HG03280 (cell line): ENCODE measurements around the gene TMEM128.
A peak's percentile ranks its signal among the peaks of the same experiment; 100 is the strongest.
"Not testable (repeated sequence)": the region's sequence is repeated elsewhere in the genome, so short reads cannot be mapped to it uniquely, and the experiment has no call there.

ENCODE experiments used
- ATAC-seq: cut with Tn5 transposase; IDR thresholded peaks from one replicate; pipeline ENCODE4 v1.9.1; 2021; ENCODE audit warnings: mild to moderate bottlenecking, moderate library complexity; ENCODE audit not compliant: unreplicated experiment

TMEM128 gene

DNA sequence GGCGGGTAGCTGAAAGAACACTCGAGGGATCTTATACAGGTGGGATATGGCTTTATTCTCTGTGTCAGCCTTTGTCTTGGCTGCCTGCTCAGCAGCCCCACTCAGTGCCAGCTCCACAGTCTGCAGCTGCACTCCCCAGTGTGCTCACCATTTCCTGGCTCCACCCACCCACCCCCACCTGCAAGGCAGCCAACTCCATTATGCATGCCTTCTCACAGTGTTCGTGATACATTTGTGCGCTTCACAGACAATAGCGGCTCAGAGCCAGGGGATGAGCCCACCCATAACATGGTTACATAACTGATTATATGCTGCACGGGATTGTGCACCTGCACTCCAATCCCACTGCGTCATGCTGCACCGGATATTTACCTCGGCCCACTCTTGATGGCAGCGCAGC lies 8.8 kb upstream of the TMEM128 start:
- no peak for ATAC-seq

DNA sequence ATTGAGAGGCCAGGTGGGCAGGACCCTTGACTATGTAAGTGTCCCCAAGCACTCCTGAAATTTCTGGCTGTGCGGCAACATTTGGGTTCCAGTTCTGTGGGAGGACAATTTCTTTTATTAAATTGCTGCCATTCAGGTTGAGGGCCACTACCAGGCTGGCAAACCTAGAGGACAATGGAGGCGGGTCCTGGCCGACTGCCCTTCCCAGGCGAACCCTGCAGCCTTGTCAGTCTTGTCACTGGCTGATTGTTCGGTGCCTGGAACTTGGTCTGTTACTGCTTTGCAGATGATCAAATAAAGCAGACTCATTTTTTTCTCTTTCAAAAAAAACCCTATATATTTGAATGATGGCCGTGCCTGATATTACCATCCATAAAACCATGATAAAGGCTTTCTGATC lies 6.6 kb upstream of the TMEM128 start:
- ATAC-seq, result no peak

DNA sequence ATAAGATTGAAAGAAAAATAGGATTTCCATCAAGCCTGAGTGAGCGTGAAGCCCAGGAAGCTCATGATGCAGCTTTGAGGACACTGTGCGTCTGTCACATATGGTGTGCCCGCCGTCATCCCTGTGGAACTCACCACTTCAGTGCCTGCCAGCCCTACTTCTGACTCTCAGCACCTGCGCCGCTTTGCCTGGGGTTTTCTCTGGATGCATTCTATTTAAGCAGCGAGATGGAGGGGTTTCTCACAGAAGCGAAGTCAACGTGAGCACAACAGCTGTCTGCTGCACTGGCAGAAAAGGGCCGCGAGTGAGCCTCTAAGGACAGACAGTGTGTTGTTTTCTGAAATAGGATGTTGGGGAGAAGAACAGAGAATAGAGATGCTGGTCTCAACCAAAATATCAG lies 6.2 kb upstream of the TMEM128 start:
- no peak for ATAC-seq

DNA sequence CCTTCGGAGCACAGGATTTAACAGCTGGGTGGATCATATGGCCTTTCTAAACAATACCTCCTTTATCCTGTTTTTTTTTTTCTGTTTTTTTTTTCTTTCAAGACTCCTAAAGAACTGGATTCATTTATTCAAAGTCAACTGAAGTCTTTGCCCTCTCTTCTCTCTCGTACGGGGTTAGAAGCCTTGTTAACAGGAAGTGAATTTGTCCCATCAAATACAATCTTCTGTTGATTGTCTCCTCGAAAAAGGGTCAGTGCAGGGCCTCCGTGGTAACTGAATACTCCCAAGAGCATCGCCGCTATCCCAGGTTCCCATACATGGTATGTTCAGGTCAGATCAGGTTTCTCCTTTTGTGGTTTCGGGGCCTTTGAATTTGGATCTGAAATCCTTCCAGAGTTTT lies 1.8 kb upstream of the TMEM128 start:
- ATAC-seq, result no peak

DNA sequence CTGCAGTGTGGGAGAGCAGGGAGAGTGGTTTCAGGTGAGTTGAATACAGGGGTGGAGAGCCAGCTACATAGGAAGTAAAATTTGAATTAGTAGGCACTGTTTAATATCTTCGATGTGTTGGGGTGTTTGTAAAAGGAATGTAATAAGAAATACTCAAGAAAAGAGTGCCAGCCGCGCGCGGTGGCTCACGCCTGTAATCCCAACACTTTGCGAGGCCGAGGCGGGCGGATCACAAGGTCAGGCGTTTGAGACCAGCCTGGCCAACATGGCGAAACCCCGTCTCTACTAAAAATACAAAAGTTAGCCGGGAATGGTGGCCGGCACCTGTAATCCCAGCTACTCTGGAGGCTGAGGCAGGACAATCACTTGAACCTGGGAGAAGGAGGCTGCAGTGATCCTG lies 1.3 kb upstream of the TMEM128 start:
- ATAC-seq, result not testable (repeated sequence)

DNA sequence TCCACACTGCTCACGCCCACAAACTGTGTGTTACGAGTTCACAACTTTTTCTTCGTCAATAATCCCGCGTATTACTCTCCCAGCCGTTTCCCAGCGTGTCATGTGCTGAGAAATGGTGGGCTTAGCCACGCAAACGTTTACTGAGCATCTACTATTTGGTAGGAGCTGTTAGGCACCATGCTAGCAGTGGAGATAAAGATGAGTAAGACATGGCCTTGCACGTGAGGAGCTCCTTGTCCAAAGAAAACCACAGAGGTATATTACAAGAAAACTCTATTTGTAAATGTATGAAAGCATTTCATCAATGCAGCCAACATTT lies 821 bp upstream of the TMEM128 start:
- ATAC-seq, result no peak

DNA sequence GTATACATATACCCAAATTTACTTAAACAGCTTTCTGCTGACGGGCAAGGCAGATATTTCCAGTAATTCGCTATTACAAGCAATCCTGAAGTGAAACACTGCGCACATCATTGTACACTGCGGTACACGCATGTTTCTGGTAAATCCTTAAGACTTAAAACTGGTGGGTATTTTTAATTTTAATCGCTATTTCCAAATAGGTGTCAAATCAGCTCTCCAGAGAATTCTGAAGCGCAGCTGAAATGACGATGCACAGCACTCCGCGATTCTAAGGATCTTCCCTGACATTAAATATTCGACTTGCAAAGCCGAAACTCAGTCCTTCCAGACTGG lies 361 bp downstream of the TMEM128 start:
- peak; percentile 8 for ATAC-seq

DNA sequence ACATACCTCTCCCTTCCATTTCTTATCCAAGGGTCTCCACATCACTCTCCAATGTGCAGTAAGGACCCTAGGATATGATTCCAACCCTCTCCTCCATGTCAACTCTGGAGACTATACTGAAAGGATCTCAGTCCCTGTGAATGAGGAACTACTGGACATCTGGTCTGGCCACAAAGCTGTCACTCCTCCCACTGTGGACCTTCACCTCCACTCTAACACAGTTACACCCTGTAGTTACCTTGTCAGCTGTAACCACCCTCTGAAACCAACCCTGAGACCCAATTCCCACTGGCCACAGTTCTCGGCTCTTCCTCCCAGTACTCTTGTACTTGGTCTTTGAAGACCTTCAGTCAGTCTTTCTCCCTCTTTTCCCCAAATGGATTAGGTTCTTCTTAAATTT lies 2.9 kb downstream of the TMEM128 start:
- ATAC-seq, result no peak

DNA sequence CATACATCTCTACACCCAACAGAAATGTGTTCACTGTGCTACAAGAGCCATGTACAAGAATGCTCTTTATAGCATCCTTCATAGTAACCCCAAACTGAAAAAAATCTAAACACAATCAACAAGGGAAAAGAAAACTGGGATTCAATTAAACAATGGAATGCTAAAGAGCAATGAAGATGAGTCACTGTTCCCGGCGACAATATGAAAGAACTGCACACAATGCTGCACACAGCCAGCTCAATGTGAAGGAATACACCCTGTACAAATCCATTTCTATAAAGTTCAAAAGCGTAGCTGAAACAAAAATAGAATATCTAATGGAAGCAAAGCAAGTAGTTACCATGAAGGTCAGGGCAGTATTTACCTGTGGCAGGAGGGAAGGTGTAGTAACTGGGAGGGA lies 8.5 kb downstream of the TMEM128 start:
- not testable (repeated sequence) for ATAC-seq

DNA sequence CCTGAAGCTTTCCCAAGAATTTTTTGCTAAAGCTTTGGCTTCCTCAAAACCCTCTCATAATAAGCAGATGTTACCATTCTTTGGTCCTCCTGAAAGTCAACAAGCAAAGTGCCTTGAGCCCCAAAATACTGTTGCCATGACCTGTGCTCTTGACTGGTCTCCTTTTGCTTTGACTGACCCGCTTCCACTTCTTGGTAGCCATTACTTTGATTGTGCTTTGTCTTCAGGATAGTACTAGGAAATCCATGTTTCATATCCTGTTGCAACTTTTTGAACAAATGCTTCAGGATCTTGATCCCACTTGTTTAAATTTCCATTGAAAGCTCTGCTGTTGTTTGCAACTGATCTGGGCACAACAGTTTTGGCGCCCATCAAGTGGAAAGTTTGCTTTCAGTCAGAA lies 14.4 kb downstream of the TMEM128 start:
- ATAC-seq, result no peak

DNA sequence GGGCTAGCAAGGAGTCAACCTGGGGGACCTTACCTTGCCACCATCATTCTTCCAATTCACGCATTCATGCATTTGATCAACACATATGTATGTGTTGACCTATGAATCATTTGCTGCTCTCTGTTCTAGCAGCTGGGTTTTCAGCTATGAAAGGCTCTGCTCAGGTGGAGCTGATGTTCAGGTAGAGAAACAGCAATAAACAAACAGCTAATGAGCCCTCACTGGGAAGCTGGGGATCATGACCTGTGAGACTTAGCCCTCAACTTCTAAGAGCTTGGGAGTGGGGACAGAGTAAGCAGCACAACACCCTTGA lies 19.7 kb downstream of the TMEM128 start:
- ATAC-seq, result no peak

DNA sequence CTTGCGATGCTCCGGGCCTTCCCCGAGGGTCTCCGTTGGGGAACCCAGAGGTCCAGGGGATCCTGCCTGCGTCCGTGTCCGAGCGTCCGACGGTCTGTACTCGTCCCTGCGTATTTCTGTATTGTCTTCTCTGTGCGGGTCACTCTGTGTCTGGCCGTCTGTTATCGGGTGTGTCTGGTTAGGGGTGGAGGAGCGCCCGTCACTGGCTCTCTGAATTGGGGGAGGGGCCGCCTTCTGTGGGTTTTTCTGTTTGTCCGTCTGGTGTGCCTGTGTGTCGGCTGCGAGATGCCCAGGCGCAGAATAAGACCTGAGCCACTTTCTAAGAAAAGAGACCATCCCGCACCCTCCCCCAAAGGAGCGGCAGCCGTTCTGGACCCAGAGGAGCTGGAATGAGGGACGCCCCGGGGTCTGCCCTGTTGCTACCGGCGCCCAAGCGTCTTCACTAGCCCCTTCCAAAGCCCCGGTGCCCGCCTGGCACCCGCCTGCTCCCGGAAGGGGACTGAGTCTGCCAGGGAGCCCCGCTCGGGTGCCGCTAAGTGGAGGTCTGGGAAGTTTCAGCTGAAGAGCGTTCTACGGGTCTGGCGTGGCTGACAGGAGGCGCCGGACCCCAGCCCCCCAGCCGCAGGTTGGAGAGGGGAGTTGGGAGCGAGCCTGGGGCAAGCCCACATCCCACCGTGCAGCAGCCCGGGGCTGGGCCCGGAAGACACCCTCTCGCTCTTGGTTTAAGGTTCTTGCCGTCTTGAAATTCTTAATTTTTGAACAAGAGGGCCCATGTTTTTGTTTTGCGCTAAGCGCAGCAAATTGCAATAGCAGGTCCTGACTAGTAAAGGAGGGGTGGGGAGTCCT lies 20.3 kb downstream of the TMEM128 start:
- no peak for ATAC-seq

DNA sequence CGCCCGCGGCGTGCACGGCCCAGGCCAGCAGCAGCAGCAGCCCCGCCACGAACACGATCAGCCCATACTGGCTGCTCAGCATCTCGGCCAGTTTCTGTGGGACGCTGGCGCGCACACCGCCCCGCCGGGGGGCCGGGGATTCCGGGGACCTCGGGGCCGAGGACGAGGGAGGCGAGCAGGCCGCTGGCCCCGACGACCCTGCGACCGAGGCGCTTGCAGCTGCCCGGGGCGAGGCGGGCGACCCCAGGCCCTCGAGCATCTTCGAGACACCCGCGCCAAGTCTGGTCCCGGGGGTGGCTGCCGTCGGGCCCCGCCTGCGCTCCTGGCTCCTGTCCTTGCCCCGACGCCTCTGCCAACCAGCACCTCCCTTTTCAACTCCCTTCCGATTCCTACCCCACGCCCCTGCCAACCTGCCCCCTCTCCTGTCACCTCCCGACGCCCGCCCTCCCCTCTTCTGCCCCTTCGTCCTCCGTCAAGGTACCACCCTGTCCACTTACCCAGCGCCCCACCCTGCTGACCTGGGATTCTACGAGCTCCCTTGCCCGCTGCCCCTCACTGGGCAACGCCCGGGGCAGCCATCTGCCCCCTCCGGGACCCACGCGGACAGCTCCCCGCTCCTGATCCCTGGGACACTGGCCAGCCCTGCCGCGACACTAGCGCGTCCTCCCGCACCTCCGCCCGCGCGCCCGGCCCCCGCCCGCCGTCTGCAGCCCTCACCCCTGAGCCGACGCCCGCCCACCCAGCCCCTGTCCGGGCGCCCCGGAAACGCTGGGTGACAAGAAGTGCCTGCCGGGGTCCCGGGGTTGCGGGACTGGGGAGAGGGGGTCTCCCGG lies 21.2 kb downstream of the TMEM128 start, which contains the start of gene OTOP1:
Gene OTOP1, minus strand, starts transcription at position 324 of the 833 bp plus-strand sequence. Its CDS starts 65 bp downstream, at position 259.
- no peak for ATAC-seq

DNA sequence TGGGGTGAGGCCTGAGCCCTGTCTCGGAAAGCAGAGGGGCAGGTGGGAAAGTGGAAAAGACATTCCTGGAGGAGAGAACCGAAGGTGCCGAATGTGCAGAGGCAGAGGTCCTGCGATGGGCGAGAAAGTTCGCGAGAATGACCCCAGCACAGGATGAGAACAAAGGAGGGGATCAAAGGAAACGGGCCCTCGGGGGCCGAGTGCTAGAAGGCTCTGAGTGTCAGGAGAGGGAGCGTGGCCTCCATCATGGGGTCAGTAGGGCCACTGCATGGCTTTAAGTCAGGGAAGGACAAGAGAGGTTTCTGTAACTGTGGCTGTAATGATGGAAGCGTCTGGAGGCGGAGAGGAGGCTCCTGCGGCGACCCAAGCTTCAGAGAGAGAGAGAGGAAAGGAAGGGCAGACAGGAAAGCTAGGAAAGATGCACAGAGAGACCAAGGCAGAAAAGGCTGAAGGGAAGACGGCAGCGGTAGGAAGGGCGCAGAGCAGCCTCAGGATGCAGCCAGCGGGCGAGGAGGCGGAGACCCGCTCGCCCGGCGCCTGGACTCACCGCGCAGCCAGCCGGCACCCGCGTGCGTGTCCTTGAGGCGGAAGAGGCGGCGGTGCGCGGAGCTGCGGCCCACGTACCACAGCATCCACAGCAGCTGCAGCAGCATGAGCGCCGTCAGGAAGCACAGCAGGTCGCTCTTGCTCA lies 22.0 kb downstream of the TMEM128 start:
- ATAC-seq, result no peak

DNA sequence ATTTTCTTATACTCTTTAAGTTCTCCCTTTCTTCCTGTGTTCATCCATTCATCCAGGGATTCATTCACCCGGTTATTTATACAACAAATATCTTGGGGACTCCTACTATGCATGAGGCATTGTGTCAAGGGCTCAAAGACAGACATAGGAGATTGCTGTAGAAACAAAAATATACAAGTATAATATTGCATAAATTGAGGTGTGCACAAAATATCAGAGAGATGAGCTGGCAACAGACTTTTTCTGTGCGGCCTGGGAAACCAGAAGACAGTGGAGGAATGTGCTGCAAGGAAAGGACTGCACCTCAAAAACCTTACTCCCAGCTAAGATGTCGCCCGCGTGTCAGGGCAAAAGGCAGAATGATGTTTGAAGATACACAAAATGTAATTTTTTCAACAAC lies 30.9 kb downstream of the TMEM128 start:
- no peak for ATAC-seq

DNA sequence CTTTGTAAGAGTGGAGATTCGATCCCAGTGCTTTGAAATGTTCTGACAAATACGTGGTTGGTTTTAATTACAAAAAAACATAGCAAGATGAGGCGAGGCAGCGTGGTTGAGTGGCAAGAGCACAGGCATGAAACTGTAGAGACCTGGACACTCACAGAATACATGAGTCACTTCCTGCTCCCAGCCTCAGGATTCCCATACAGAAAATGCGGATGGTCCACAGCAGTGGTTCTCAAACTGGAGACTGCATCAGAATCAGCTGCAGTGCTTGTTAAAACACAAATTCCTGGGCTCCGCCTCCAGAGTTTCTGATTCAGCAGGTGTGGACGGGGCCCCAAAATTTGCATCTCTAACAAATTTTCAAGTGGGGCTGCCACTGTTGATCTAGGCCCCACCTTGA lies 31.4 kb downstream of the TMEM128 start:
- ATAC-seq, result no peak

DNA sequence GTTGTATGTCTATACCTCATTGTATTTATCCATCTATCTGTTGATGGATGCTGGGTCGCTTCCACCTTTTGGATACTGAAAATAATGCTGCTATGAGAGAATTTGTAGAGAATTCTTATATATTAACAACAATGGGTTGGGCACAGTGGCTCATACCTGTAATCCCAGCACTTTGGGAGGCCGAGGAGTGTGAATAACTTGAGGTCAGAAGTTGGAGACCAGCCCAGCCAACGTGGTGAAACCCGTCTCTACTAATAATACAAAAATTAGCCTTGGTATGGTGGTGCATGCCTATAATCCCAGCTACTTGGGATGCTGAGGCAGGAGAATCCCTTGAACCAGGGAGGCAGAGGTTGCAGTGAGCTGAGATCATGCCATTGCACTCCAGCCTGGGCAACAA lies 34.3 kb downstream of the TMEM128 start:
- ATAC-seq, result not testable (repeated sequence)

DNA sequence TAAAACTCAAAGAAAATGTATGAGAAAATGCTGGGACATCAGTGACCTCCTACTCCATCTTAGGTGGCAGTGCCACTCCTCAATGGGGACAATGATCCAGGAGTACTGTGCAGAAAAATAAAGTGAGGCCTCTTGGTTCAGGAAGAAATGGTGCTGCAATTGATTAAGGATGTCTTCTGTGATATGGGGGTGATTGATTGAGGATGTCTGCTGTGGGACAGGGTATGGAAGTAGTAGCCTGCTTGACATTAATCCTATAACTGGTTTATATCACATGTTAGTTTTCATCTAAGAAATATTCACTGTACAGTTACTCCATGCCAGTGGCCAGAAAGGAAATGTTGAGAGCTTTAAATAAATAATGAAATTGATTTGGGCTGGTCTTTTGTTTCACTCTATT lies 41.8 kb downstream of the TMEM128 start:
- ATAC-seq, result no peak

DNA sequence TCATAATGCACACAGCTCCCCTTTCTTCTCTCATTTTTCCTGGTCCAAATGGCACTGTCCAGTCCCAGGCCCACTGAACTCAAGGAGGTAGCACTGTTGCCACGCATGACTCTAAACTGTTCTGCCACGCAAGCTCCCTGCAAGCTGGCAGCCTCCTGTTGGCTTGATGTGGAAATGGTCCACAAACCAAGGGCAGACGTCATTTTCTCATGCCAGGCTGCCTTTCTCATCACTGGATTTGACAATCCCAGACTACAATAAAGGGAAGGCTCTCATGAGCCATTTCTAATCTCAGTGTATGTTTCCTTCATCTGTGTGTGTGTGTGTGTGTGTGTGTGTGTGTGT lies 43.6 kb downstream of the TMEM128 start:
- ATAC-seq, result no peak

DNA sequence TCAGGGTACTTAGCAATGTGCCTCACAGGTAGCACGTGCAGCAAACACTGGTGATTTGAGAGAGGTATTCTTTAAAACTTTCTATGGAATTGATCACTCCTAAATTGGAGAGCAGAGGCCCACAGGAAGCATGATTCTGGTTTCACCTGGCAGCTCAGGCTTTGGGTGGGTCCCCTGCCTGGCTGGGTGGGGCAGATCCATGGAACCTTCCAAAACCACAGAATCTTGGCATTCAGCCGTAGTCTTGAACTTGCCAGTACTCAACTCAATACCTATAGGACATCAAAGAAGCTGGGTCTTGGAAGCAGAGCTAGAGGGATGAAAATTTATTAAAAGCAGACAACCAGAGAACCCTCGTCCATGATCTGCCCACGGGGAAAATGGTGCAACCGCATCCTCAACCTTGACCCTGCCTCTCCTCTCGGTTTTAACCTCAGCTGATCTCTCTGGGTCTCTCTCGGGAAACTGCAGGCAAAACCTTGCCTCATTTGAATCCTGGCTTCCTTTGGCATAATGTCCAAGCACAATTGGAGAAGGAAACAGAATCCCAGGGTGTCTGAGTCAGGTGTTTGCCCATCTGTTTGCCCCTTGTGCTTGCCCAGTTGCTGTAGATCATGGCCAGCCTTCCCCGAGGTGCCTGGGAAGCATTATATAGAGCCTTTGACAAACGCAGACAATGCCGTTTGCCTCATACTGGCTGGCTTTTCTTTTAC lies 44.2 kb downstream of the TMEM128 start:
- no peak for ATAC-seq

DNA sequence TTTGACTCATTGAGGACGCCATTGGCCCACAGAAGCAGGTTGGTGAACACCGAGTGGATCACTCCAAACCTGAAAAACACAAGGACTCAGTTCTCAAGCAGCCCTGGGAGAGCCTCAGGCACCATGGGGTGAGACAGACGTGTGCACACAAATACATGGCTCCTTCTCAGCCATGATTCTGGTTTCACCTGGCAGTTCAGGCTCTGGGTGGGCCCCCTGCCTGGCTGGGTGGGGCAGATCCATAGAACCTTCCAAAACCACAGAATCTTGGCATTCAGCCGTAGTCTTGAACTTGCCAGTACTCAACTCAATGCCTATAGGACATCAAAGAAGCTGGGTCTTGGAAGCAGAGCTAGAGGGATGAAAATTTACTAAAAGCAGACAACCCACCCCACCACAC lies 45.5 kb downstream of the TMEM128 start:
- ATAC-seq, result no peak
